GM19193 (cell line): ENCODE measurements around the gene ADCYAP1.

Experiments used
- POLR2A ChIP-seq: IDR thresholded peaks from 4 replicates; pipeline ENCODE4 v1.6.1; 2011; ENCODE audit not compliant: insufficient read depth, insufficient read length; ENCODE audit errors: extremely low read depth

The ADCYAP1 gene

GRCh38 chr18:934518-935133 lies 30.0 kb downstream of the ADCYAP1 start:
- no peak for TF ChIP-seq POLR2A

DNA sequence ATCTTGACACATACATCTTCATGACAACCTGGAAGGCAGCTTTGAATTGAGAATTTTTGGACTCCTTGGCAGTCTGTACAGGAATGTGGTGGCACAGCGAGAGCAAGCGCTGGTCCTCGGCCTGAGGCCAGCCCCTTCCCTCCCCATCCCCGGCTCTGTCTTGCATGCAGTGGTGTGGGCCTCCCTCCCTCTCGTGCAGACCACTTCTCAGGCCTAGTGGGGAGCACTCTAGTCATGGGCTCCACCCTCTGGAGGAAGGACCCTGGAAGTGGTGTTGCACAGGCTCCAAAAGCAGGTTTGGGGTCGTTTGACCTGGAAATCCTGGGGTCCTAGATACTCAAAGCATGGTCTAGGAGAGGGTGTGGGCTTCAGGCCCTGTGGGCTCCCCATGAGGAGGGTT lies 32.3 kb downstream of the ADCYAP1 start:
- no peak for TF ChIP-seq POLR2A

- no peak for TF ChIP-seq POLR2A
These were observed 34.5 kb downstream of the ADCYAP1 start for GRCh38 chr18:939166-939565.

DNA sequence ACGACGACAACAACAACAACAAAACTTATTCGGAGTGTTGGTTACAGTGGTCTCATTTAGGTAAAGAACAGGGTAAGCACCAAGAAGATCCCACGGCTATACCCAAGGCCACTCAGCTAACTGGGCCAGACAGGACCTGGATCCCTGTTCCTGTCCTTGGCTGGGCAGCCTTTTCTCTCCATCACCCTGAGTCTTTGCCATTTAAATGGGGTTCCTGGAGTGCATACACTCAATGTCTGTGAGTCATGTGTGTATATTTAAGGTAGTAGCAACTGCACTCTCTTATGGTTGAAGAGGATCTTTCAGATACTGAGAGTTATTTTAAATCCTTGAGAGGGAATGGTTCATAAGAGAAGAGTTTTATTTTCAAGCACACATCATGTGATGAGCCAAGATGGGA lies 35.3 kb downstream of the ADCYAP1 start:
- TF ChIP-seq POLR2A: no peak

- TF ChIP-seq POLR2A: no peak
These were observed 36.7 kb downstream of the ADCYAP1 start for GRCh38 chr18:941331-941730.

GRCh38 chr18:944440-944839 lies 39.8 kb downstream of the ADCYAP1 start:
- no peak for TF ChIP-seq POLR2A

DNA sequence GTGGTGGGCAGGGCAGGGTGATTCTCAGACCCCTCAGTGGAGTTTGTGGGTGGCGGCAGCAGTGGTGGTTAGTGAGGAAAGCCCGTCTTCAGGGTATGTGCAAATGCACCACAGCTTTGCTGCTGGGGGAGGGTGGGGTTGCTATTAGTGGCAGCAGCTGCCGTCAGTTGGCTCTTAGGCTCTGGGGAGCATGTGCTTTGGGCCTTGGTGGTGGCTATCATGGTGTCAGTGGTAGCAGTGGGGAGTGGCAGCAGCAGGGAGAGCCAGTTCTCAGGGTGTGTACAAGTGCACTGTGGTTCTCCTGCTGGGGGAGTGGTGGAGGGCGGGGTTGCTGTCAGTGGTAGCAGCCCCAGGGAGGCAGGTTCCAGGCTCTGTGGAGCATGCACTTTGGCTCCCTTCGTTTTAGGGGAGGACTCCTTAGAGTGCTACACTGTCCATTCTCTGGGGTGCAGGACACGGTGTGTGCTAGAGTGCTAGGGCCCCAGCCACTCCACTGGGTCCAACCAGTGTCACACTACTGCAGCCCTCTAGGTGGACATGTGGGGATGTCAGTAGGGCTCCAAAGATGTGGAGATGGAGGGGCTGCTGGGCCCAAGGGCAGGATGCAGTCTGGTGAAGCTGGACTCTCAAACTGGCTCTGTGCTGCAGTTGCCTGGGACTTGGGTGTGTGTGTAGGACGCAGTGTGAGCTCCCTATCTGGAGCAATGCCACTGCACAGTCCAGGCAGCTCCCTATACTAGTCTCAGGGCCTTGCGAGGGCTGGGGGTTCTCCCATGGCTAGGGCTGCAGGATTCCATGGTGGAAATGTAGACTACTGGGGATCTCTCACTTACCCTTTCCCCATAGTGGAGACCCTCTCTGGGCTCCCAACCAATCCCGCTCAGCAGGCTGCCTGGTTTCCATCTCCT lies 45.3 kb downstream of the ADCYAP1 start:
- no peak for TF ChIP-seq POLR2A

DNA sequence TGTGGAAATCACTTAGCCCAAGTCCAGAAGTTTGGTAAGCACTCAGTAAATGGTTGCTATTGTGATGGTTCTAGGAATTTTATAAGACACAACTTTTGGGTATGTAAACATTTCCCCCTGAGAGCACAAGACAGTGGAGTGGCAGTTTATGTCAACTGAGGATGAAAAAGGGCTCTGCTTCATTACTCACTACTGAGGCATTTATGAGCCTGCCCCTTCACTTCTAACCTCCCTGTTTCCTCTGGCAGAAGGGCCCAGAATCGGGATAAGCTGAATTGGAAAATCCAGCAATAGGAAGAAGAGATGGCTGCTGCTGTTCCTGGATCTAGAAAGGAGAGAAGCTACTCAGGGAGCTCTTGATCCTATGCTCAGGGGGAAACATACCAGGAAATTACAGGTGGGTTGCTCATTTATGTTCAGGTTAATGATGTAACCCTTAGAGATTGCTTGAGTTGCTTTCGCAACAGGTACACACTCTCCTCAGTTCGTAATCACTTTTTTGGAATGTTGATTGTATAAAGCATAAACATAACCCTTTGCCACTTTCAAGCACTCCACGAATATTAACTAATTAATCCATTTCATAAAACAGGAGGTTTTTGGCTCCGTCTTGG lies 46.3 kb downstream of the ADCYAP1 start:
- no peak for TF ChIP-seq POLR2A

- TF ChIP-seq POLR2A: no peak
These were observed 50.9 kb downstream of the ADCYAP1 start for GRCh38 chr18:955384-956066.

DNA sequence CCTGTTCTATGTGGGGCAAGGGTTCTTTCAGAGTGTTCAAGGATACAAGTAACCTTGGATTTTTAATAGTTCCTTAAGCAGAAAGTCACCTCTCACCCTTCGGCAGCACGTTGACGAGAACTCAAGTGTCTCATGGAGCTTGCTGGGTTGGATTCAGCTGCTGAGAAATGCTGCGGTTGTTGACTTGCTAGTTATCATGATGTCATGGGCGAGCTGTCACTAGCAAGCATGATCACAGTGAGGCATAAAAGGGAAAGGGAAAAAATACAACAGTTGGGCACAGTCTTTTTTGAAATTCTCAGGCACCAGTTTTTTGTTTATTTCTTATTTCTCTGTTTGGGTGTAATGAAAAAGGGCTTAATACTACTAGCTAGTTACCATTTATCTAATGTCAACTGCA lies 53.2 kb downstream of the ADCYAP1 start:
- TF ChIP-seq POLR2A: no peak

DNA sequence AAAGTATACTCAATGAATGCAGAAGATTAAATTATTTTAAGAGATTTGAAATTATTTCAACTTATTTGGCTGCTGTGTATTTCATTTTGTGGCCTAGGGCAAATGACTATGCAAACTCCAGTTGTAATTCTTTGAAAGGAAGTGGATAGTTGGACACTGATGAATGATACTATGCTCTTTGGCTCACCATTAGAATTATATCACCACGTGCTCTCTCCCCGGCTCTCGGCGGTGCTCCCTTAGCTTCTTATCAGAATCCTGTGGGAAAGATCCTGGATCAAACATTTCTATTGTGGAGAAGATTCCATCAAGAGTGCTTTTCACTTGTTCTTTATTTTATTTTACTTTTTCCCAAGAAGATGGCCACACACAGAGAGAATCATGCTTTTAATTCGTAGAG lies 55.2 kb downstream of the ADCYAP1 start:
- no peak for TF ChIP-seq POLR2A
